Measurements from ENCODE around the gene MTCL1.

The MTCL1 gene

DNA sequence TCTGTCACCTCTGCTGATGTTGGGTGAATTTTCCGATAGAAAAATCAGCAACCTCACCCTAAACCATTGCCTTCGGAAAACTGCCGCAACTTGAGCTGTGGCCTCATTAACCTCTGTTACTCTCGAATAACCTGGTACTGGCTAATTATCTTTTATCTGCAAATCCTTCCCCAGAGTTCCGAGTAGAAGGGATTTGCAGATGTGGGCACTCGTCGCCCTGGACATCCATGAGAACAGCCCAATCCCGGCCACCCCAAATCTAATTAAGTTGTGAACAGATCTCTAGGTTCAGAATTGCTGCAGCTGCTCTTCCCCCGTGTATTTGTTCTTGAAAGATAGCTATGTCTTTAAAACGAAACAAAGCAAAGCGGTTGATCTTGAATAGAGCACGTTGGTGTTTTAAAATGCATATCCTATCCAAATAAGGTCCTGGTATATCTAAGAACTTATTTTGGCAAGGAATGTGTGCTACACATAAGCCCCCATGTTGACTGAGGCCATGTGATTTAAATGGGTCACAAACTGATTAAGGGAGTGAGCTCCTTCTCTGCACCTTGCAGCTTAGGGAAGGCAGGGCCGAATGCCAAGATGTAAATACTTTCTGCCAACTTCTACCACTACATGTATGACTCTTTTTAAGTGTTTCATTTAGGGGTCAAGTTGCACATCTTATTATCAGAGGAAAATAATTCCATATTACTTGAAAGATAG, 88.2 kb downstream of the MTCL1 start:
- no peak overlapping the region for H3K4me3 ChIP-seq (ENCODE audit: low read depth, low read length)
- no peak for DNase-seq (ENCODE audit: low read depth)
- TF ChIP-seq MAX (IDR thresholded peaks at IDR 0.05; ENCODE audit: low read depth, low read length): no peak
- TF ChIP-seq POLR2A (IDR thresholded peaks at IDR 0.05; ENCODE audit: extremely low read depth, insufficient read length): no peak

DNA sequence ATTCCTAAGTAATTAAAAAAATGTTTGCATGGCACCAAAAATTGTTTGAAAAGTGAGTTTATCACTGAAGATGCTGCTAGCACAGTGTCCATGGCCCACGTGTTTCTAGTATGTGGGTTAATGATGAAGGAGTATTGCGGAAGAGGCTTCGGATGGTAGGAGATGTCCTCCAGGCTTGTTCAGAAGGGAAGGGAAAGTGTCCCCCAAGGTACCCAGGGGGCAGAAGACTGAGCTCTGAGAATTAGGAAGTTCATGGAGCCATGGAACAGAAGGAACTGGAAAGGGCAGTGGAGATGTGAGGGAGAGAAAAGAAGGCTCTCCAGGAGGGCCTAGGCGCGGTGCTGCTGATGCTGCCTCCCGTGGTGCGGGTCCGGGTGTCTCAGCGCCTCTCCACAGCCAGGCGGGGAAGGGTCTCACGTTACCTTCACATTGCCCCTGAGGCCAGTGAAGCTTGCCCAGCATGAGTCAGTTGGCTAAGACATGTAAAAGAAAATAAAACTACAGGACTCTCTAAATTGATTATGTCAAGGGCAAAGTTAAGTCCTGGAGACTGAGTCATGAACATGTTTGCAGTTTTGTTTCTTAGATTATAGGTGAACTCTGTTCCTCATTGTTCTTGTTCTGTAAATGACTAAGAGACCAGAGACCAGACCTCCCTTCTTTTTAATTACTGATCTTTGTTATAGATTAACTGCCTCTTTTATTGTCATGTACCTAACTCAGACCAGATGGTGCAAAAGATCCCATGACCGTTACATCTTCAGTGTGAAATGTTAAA, 89.0 kb downstream of the MTCL1 start:
- DNase-seq (ENCODE audit: low read depth): no peak
- no peak overlapping the region for H3K4me3 ChIP-seq (ENCODE audit: low read depth, low read length)
- no peak for TF ChIP-seq CTCF (IDR thresholded peaks at IDR 0.05; ENCODE audit: low read depth, low read length)
- no peak for TF ChIP-seq POLR2A (IDR thresholded peaks at IDR 0.05; ENCODE audit: extremely low read depth, insufficient read length)
- no peak for TF ChIP-seq MYC (IDR thresholded peaks at IDR 0.05; ENCODE audit: low read depth, low read length)
- TF ChIP-seq MAX (IDR thresholded peaks at IDR 0.05; ENCODE audit: low read depth, low read length): no peak

DNA sequence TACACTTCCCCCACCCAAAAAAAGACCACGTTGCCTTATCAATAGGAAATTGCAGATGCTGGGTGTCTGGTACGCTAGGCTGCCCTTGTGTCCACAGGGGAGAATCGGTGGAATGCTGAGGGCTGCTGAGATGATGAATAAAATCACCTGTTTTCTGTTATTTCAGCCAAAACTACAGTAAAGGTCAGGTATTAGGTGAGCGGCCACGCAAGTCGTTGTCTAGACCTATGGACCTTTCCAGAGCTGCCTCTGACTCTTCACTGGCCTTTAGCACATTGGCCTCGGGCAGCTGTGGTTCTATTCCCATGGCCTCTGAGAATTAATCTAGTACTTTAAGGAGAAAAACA, 89.6 kb downstream of the MTCL1 start:
- DNase-seq (ENCODE audit: low read depth): no peak
- no peak for TF ChIP-seq CTCF (IDR thresholded peaks at IDR 0.05; ENCODE audit: low read depth, low read length)
- TF ChIP-seq MAX (IDR thresholded peaks at IDR 0.05; ENCODE audit: low read depth, low read length): no peak
- TF ChIP-seq MYC (IDR thresholded peaks at IDR 0.05; ENCODE audit: low read depth, low read length): no peak
- no peak for TF ChIP-seq POLR2A (IDR thresholded peaks at IDR 0.05; ENCODE audit: extremely low read depth, insufficient read length)
- H3K4me3 ChIP-seq (ENCODE audit: low read depth, low read length): no peak overlapping the region

DNA sequence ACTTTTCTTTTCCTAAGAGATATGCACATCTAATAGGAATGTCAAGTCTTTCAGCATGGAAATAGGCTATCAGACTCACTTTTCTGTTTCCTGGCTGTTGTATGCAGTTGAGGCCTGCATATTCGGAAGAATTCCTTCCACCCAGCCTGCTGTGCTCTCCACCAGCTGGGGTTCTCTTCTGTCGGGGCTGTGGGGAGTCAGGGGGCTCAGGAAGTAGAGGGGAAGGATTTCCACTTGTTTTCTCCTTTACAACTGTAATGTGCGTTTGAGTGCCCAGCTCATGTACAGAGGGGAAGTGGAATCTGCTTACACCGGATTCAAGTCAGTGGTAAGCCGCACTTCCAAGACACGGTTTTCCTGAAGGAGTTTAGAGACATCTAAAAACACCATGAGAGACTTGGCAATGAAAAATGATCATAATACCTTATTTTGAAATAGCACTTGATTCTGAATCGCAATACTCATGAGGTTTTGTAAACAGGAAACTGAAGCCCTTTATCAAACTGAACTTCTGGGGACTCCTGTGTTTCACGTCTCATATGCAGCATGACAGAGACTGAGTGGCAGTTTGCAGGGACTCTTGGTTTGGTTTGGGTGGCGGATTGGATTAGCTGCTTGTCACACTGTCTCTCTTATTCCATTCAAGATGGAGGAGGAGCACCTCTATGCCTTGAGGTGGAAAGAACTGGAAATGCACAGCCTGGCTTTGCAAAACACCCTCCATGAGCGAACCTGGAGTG, 90.4 kb downstream of the MTCL1 start:
- no peak overlapping the region for H3K4me3 ChIP-seq (ENCODE audit: low read depth, low read length)
- peak; percentile 11 for DNase-seq (ENCODE audit: low read depth)
- TF ChIP-seq MYC (IDR thresholded peaks at IDR 0.05; ENCODE audit: low read depth, low read length) (no peak), POLR2A (IDR thresholded peaks at IDR 0.05; ENCODE audit: extremely low read depth, insufficient read length) (no peak), CTCF (IDR thresholded peaks at IDR 0.05; ENCODE audit: low read depth, low read length) (no peak), MAX (IDR thresholded peaks at IDR 0.05; ENCODE audit: low read depth, low read length) (no peak)

- no peak for TF ChIP-seq CTCF (IDR thresholded peaks at IDR 0.05; ENCODE audit: low read depth, low read length)
- no peak for TF ChIP-seq MYC (IDR thresholded peaks at IDR 0.05; ENCODE audit: low read depth, low read length)
- DNase-seq (ENCODE audit: low read depth): no peak
- H3K4me3 ChIP-seq (ENCODE audit: low read depth, low read length): no peak overlapping the region
Observed at GRCh38 chr18:8797206-8797605, 91.8 kb downstream of the MTCL1 start.

- no peak overlapping the region for H3K4me3 ChIP-seq (ENCODE audit: low read depth, low read length)
- DNase-seq (ENCODE audit: low read depth): no peak
- TF ChIP-seq MAX (IDR thresholded peaks at IDR 0.05; ENCODE audit: low read depth, low read length): no peak
- TF ChIP-seq CTCF (IDR thresholded peaks at IDR 0.05; ENCODE audit: low read depth, low read length): no peak
- no peak for TF ChIP-seq POLR2A (IDR thresholded peaks at IDR 0.05; ENCODE audit: extremely low read depth, insufficient read length)
- TF ChIP-seq MYC (IDR thresholded peaks at IDR 0.05; ENCODE audit: low read depth, low read length): no peak
Observed at GRCh38 chr18:8799001-8799400, 93.6 kb downstream of the MTCL1 start.
